NK-92 treated with Interleukin-12 subunit alpha and Interleukin-12 subunit beta, amount 100 ng/mL, for 24 hours (cell line): ENCODE data around the gene HAUS7.

Experiments
- DNase-seq: peaks from one replicate; lab custom pipeline; 2025; lab: John Stamatoyannopoulos, UW

The HAUS7 gene

DNA sequence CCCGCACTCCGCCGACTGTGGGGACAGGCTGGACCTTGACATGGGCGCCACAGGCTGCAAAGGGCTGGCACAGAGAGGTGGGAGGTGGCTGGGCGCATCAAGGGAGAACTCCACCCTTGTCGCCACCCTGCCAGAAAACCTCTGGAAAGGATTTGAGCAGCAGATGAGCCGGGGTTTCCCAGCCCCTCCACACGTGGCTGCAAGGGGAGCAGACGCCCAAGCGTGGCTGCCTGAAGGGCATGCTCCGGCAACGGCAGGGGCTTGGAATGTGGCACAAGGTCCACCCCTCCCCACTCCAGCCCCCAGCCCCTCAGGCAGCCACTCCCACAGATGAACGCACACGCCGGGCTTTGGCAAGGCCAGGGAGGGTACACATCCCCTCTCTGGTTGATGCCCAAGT, 29.0 kb upstream of the HAUS7 start:
- DNase-seq: no peak

DNA sequence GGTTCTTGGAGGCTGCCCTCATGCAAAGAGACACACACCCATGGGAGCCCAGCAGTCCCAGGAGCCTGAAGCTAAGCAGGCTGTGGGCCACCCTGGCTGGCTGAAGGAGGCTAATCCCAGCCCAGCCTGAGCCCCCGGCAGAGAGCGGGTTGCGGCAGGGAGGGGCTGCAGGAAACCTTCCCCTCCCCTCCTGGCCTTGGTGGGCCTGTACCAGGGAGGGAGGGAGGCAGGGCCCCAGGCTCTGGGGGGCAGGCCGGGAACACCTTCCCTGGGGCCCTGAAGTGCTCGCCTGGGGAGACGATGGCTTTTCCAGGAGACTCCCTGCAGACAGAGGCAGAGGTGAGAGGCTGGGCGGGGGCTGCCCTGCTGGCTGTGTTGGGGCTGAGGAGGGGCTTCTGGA, 28.1 kb upstream of the HAUS7 start:
- no peak for DNase-seq

DNA sequence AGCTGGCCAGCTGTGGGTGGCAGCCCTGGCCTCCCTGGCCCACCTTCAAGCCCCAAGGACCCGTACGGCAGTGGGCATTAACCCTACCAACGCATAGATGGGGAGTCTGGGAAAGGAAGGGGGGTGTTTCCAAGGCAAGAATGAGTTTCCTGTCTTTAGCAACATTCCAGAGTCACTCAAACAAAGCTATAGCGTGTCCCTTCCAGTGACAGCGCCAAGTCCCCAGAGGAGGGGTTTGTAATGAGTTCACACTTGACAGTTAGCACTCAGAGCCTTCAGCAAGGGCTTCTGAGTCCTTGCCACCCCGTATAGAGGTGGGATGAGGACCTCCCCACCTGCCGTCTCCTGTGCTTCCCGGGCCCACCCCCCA, 26.2 kb upstream of the HAUS7 start:
- no peak for DNase-seq

DNA sequence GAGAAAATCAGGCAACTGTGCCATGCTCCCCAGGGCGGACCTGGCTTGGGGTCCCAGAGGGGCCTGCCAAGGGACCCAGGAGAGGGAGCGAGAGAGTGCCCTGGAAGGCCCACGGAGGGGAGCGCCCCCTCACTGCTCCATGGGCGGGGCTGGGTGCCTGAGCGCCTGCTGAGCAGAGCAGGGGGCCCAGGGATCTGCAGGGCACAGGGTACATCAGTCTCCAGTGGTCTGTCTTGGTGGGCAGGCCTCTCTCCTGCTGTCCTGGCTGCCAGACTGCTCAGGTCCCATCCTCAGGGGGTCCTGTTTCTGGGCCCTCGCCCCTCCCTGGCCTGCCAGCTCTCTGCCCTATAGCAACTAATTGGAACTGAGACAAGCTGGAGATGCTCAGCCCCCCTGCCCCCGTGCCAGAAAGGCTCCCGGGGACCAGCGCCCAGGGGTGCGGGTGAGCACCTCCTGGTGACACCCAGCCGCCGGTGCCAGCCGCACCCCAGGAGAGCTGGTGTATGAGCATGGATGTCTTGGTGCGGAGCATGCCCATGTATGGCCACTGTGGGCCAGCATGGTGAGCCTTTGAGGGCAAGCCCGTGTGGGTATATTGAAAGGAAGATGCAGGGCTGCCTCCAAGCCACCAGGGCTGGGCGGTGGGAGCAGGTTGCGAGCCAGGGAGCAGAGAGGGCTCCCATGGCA, 25.7 kb upstream of the HAUS7 start:
- no peak for DNase-seq

DNA sequence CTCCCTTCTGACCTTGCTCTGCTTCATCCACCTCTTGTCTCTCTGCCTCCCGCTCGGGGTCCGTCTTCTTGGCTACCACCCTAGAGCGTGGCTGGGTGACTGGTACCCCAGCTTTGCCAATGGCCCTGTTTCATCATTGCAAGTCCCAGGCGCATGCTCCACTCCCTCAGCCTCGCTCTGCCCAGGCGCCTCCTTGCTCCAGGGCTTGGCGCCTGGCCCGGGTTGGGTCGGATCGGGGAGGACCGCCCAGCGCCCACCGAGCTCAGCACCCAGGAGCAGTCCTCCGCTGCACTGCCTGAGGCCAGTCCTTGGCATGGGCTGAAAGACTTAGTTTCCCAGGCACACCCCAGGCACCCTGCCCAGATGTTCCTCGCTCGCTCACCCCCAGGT, 25.0 kb upstream of the HAUS7 start:
- no peak for DNase-seq

DNA sequence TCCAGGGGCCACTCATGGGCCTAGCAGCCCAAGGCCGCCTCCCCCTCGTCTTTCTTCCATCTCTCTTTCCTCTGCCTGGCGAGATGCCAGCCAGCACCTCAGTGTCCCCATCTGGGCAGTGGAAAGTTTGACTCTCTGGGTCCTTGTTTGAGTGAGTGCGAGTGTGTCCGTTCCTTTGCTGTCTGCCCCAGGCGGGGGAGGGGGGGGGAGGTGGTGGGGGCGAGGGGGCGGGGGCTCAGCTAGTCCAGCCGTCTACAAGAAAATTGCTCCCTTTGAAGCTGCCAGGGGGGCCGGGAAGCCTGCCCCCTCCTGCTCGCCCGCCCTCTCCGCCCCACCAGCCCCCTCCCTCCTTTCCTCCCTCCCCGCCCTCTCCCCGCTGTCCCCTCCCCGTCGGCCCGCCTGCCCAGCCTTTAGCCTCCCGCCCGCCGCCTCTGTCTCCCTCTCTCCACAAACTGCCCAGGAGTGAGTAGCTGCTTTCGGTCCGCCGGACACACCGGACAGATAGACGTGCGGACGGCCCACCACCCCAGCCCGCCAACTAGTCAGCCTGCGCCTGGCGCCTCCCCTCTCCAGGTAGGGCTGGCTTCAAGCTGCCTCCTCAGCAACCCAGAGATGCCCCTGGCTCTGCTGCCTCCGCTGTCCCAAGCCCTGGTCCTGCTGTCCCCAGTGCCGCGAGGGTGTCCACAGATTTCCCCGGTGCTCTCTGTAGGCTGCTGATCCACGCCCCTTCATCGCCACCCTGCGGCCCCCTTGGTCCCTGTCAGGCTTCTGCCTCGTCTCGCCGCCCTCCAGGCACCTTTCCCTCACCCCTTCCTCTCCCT, 24.4 kb upstream of the HAUS7 start, which contains the start of gene BGN:
BGN (plus strand) TSS at position 440 of the 821 bp plus-strand sequence. CDS start 9,652 bp downstream, outside the sequence.
- no peak for DNase-seq

DNA sequence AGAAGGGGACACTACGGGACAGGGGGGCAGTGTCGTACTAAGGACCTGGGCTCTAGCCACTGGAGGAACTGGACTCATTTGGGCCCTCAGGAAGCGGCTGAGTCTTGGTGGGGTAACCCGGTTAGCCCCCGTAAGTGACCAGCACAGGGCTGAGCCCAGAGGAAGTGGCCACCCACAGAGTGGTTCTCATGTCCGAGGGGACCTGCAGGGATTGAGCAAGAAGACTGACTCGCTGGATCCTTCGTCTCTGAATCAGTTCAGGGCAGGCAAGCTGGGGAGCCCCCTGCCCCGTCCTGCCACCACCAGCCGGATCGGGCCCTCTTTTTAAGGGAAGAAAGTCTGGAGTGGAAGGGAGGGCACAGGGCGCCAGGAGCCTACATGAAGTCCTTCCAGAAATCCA, 23.7 kb upstream of the HAUS7 start:
- DNase-seq: no peak

DNA sequence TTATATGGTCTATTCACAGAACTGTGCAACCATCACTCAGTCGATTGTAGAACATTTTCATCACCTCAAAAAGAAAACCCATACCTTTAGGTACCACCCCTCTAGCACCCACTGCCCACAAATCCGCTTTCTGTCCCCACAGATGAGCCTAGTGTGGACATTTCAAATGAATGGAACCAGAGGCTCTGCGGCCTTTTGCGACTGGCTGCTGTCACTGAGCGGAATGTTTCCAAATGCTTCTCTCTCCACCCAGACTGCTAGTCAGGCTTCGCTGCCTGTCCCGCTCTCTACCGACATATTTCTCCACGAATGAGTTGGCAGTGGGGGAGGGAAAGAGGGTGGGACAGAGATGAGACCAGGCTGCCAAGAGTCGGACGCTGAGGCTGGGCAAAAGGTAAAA, 22.7 kb upstream of the HAUS7 start:
- DNase-seq: no peak

DNA sequence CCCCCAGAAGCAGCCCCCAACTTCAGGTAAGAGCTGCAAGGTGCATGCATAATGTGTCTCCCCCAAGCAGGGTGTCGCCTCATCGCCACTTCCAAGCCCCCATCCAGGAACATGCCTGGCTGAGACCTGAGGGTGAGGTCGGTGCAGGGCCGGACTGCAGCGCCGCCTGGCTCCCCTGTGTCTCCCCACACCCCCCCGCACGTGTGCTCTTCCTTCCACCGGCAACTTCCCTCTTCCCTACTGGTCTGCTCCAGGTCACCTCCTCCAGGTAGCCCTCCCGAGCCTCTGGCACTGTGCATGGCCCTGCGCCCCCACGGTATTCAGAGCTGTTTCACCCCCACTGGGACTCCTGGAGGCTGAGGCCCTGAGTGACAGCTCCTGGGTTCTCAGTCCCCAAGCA, 22.2 kb upstream of the HAUS7 start:
- no peak for DNase-seq

DNA sequence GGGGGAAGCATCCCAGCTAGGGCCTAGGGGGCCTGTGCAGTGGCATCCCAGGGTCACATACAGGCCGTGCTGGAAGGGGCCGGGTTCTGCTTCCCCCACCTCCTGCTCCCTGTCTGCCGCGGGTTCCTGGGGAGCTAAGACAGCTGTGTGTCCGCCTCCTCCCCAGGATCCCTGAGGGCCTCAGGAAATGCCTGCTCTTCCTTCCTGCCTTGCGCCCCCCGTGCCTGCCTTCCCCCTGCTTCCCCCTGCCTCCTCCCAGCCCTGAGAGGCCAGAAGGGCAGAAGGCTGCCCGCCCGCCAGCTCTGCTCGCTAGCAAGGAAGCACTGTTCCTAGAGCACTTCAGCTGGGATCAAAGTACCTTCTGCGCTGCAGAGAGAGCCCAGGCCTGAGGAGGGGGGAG, 21.5 kb upstream of the HAUS7 start:
- DNase-seq: no peak

DNA sequence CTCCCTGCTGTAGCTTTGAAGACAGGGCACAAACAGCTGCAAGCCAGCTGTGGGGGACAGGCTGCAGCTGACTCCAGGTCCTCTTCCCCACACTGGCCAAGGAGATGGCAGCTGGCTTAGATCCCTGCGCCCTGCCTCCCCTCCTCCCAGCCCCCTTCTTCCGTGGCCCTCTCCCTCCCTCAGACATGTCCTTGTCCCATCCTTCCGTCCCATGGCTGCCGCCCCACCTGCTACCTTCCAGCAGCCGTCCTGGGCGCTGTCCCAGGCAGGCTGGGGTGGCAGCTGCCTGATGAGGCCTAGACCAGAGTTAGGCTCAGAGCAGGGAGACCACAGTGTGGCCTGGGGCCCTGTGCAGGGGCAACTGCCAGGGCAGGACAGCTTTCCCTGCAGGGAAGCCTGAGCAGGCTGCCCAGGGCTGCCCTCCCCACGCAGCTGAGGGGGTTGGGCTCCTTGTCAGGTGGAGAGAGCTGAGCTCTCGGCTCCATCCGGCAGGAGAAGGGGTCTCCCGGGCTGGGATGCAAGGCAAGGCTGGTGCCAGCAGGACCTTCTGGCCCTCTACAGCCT, 21.1 kb upstream of the HAUS7 start:
- DNase-seq: no peak

DNA sequence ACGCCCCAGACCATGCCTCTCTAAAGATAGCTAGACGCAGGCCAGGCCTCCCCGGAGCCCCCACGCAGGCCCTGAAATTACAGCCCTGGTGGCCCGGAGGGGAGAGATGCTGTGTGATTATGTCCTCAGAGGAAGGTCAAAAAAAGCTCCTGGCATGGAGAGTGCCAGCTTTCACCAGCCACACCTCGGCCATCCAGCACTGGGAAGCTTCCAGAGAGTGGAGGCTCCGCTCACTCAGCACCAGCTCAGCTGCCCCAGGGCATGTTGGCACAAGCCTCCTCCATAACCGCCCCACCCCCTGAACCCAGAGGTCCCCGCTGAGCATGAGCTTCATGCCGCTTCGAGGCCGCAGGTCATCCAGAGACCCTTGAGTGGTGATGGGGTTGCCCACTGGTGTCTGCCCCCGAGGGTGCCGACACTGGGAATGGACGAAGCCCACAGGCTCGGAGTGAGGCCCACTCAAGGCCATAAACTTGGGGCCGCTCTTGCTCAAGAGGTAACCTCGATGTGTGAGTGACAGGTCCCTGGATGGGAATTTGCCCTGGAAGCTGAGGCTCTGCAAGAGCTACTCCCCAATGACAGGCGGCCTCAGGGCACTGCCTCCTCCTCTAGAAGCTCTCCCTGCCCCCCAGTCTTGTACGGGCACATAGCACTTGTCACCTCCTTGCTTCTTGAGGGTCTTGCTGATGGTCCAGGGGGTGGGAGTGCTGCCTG, 20.0 kb upstream of the HAUS7 start:
- DNase-seq: no peak

DNA sequence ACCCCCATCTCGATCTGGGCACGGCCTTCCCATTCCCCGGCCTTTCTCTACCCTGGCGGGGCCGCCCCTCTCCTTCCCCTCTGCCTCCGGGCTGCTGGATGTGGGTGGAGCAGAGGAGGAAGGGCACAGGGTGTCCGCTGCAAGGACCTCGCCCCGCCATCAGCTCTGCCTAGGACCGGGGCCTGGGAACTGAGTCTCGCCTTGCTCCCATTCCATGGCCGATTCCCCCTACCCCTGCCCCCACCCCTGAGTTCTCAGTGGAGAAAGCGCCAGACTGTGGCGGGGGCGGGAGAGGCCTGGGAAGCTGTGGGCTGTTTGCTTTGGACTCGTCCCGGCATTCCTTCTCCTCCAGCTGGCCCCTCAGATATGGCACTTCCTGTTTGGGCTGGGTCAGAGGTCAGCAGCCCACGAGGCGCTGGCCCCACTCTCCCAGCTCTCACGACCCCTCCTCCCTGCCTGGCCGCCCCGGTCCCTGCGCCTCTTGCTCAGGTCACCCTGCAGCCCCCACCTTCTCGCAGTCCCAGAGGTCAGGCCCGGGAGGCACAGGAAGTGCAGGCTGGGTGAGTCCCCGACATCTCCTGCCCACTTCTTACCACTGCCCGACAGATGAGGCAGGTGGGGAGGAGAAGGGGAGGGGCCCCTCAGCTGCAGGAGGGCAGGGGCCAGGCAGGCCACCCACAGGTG, 18.0 kb upstream of the HAUS7 start:
- no peak for DNase-seq

DNA sequence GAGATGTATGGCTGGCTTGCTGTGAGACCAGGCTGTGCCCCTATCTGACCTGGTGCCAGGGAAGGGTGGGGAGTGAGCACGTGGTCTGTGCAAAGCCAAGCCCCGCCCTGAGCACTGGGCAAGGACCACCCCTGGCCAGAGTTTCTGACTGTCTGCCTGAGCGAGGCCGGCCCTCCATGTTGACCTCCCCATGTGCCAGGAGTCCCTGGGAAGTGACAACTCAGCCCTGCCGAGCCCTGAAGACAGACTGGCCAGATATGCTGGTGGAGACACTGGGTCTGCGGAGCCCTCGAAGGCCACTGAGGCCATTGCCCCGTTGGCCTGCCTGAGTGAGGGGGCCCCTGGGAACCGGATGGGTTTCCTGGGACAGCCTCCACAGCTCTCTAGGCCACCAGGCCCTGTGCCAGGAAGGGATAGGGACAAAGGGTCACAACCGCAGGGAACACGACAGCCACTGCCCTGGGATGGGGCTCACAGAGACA, 17.3 kb upstream of the HAUS7 start:
- no peak for DNase-seq

DNA sequence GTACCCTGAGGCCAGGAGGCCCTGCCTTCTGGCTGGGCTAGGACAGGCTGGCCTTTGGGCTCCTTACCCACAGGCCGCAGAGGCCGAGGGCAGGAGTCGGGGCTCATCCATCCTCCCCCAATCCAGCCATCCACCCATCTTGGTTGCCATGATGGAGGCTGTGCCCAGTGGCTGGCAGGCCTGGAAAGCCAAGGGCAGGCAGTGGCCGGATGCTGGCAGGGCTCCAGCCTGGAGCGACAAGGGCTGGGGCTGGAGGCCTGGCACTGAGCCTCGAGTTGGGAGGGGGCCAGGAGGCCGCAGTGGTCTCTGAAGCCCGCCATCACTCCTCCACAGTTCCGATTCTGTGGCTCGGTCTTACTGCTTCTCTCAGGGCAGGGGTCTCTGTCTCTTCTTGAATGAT, 15.8 kb upstream of the HAUS7 start:
- no peak for DNase-seq

DNA sequence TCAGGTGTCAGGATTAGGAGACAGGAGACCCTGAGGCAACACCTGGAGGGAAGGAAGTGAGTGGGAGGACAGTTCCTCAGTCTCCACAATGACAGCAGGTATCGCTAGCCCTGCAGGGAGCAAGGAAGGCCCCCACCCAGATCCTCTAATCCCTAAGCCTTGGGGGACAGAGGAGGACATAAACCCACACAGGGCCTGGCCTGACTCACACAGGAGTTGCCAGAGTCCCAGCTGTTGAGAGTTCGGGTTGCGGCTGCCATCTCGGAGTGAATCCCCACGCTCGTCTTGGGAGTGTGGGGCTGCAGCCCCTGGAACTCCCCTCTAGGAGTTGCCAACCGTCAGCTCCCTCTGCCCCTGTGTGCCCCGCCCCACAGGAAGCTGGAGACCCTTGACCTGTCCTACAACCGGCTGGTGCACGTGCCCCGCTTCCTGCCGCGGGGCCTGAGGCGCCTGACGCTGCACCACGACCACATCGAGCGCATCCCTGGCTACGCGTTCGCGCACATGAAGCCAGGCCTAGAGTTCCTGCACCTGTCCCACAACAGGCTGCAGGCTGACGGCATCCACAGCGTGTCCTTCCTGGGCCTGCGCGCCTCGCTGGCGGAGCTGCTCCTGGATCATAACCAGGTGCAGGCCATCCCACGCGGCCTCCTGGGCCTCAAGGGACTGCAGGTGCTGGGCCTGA, 15.2 kb upstream of the HAUS7 start:
- DNase-seq: no peak

DNA sequence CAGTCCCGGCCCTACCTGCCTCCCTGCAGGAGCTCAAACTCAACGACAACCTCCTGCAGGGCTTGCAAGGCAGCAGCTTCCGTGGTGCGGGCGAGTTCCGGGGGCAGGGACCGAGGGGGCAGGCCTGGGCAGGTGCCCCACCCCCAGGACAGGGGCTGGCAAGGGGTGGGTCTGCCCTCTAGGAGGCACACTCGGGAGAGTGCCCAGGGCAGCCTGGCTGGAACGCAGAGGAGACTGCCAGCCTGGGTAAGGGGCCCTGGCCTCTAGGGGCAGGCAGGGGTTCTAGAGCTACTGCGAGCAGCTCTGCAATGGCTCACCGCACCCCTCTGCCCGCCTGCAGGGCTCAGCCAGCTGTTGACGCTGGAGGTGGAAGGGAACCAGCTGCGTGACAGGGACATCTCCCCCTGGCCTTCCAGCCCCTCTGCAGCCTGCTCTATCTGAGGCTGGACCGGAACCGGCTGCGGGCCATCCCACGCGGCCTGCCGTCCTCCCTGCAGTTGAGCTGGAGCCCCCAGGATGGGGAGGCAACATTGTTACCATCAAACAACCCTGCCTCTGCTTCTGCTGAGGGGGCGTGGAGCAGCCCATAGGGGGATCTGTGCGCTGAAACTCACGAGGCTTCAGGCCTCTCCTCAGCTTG, 12.1 kb upstream of the HAUS7 start:
- DNase-seq: no peak

DNA sequence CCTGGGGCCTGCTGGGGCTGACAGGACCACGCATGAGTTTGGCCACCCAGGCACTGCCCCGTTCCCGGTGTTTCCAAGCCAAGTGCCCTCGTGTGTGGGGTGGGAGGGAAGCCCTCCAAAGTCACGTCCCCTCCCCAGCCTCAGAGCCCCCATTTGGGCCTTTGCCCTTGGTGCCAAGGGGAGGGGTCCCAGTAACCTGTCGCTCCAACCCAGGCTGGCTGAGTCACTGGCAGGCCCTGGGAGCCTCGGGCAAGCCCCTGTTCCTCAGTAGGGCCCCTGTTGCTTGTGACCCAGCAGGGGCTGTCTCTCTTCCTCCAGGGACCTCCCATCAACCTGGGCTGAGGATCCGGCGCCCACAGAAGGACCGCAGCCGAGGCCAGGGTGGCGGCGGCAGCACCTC, 10.7 kb upstream of the HAUS7 start:
- DNase-seq: no peak

DNA sequence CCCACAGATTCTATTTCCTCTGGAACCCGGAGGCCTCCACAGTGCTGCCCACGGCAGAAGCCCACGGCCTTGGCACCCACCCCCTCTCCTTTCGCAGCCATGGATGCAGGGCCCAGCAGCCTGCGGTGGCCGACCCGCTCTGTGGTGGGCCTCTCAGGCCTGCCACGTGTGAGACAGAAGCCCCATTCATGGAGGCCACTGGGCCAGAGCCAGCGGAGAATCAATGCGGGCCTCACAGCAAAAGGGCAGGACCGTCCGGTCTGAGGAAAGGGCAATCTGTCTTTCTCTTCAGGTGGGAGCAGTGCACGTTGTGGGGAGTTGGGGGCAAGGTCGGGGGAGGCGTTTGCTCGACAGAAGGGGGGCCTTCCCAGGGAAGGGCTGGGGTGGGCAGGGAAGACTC, 8.4 kb upstream of the HAUS7 start:
- no peak for DNase-seq

DNA sequence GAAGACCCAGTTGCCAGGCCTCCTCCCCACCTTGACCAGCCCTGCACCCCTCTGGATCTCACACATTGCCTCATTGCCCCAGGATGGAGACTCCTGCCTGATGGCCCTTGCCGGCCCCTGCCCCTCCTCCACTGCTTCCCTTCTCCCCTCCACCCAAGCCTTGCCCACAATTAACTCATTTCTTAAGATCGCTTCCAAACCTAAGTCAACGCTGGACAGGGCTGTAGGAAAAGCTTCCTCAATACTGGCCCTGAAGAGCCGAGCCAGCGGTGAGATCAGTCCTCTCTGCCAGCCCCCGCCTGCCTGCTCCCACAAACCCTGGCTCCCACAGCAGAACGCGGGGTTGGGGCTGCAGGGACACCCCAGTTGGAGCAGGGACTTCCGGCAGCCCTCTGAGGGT, 7.5 kb upstream of the HAUS7 start:
- DNase-seq: no peak

DNA sequence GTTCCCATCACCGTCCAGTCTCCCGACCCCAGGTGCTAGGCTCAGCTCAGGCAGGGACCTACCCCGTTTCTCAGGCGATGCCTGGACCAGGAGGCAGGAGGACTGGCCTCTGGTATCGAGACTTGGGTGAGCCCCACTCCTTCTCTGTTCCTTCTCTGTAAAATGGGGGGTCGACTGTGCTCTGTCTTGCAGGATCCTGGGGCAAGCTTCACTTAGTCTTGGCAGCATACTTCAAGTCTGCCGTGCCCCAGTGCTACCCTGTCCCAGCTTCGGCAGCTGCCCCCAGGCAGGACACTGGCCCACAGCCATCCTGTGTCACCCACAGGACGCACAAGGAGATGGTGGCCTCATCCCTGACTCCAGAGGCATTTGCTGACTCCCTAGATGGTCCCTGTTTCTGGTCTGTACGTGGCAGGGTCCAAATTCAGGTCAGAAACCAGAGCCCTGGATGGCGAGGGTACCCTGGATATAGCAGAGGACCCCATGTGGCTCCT, 7.0 kb upstream of the HAUS7 start:
- DNase-seq: no peak
